Fibroblast of lung (primary cell): ENCODE measurements around the gene USP12. TPM values are rescaled to one million over a fixed set of nuclear protein-coding genes. Genes with fewer than 3 reads are reported as not detected.

Source experiments
- DNase-seq, 2 donors: peaks; one replicate each; pipeline versions ENCODE4 v3.0.0 to v3.0.0-alpha.2; 2010; ENCODE audit warnings: low read depth in 2 of 2
- H2AFZ ChIP-seq: 2 replicates; pipeline ENCODE4 v1.5.1; 2012; ENCODE audit warnings: low read length, control low read depth, inconsistent platforms
- H3K27ac ChIP-seq: 2 replicates; pipeline ENCODE4 v1.5.1; 2011; ENCODE audit warnings: low read length, control low read depth; ENCODE audit not compliant: insufficient read depth
- H3K27me3 ChIP-seq: 2 replicates; pipeline ENCODE4 v1.5.1; 2011; ENCODE audit warnings: mild to moderate bottlenecking, low read length; ENCODE audit not compliant: control insufficient read depth, insufficient read depth
- H3K36me3 ChIP-seq: 2 replicates; pipeline ENCODE4 v1.5.1; 2011; ENCODE audit warnings: low read length; ENCODE audit not compliant: control insufficient read depth, insufficient read depth
- H3K4me1 ChIP-seq: 2 replicates; pipeline ENCODE4 v1.5.1; 2011; ENCODE audit warnings: low read length; ENCODE audit not compliant: control insufficient read depth, insufficient read depth; ENCODE audit errors: extremely low read depth
- H3K4me2 ChIP-seq: 2 replicates; pipeline ENCODE4 v1.5.1; 2011; ENCODE audit warnings: low read length, control low read depth; ENCODE audit not compliant: insufficient read depth; ENCODE audit errors: extremely low read depth
- H3K4me3 ChIP-seq, 4 experiments: fragments of 200-600 bp in 1 of 4; sonication (generic) in 1 of 4; replicated peaks in 1 of 4; 2 replicates each; pipeline ENCODE4 v1.5.1; 2011 to 2016; ENCODE audit warnings: low read length in 4 of 4, low read depth in 3 of 4, mild to moderate bottlenecking in 3 of 4, control low read depth in 2 of 4, inconsistent platforms in 1 of 4, mixed read lengths in 1 of 4; ENCODE audit not compliant: insufficient read depth in 1 of 4; ENCODE audit errors: control extremely low read depth in 1 of 4
- H3K79me2 ChIP-seq: 2 replicates; pipeline ENCODE4 v1.5.1; 2012; ENCODE audit warnings: mild to moderate bottlenecking, low read length, inconsistent platforms; ENCODE audit not compliant: control insufficient read depth, insufficient read depth
- H3K9ac ChIP-seq: 2 replicates; pipeline ENCODE4 v1.5.1; 2011; ENCODE audit warnings: mild to moderate bottlenecking, low read length, control low read depth; ENCODE audit not compliant: insufficient read depth
- H3K9me3 ChIP-seq: 2 replicates; pipeline ENCODE4 v1.5.1; 2012; ENCODE audit warnings: low read depth, low read length; ENCODE audit not compliant: control insufficient read depth, insufficient read depth
- H4K20me1 ChIP-seq: 2 replicates; pipeline ENCODE4 v1.5.1; 2011; ENCODE audit warnings: low read length; ENCODE audit not compliant: control insufficient read depth, insufficient read depth; ENCODE audit errors: extremely low read depth
- EZH2 ChIP-seq: IDR thresholded peaks from 2 replicates; pipeline ENCODE4 v1.5.1; 2012; ENCODE audit warnings: low read length, control low read depth, mild to moderate bottlenecking; ENCODE audit errors: missing control alignments
- polyA plus RNA-seq, 2 donors: library from polyadenylated mRNA; depleted of rRNA in 1 of 2; stranded (reverse) in 1 of 2; unstranded in 1 of 2; fragments of >200 nt; gene quantifications; 2 replicates each; pipeline ENCODE4 v1.2.1, GENCODE V29; 2011 to 2012; ENCODE audit warnings: missing spikeins in 1 of 2
- total RNA-seq: library from RNA; depleted of rRNA; stranded (reverse); fragments of >200 nt; gene quantifications from 2 replicates; pipeline ENCODE4 v1.2.1, GENCODE V29; 2014
- TF ChIP-seq, protein P1 (sequence below), 2 donors: IDR thresholded peaks in 1 of 2; conservative IDR thresholded peaks in 1 of 2; 1 replicate in 1 of 2; 2 replicates in 1 of 2; pipeline ENCODE4 v1.5.1; 2011 to 2012; ENCODE audit warnings: low read length in 2 of 2, control low read depth in 1 of 2, inconsistent platforms in 1 of 2, low read depth in 1 of 2, mild to moderate bottlenecking in 1 of 2

USP12 gene
- total and polyA plus RNA-seq, 2 donors (not counting 1 experiment from before 2014, with no cell fraction given) = 17.3 to 36.3 TPM

- DNase-seq = no peak
- H3K9ac ChIP-seq = no peak overlapping the region
- H3K79me2 ChIP-seq = no peaks in the 10 kb centered on the region
- no peak for TF ChIP-seq EZH2
- TF ChIP-seq, protein P1, sequence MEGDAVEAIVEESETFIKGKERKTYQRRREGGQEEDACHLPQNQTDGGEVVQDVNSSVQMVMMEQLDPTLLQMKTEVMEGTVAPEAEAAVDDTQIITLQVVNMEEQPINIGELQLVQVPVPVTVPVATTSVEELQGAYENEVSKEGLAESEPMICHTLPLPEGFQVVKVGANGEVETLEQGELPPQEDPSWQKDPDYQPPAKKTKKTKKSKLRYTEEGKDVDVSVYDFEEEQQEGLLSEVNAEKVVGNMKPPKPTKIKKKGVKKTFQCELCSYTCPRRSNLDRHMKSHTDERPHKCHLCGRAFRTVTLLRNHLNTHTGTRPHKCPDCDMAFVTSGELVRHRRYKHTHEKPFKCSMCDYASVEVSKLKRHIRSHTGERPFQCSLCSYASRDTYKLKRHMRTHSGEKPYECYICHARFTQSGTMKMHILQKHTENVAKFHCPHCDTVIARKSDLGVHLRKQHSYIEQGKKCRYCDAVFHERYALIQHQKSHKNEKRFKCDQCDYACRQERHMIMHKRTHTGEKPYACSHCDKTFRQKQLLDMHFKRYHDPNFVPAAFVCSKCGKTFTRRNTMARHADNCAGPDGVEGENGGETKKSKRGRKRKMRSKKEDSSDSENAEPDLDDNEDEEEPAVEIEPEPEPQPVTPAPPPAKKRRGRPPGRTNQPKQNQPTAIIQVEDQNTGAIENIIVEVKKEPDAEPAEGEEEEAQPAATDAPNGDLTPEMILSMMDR (conservative IDR thresholded peaks at IDR 0.05 in 1 of 2, IDR thresholded peaks at IDR 0.05 in 1 of 2; ENCODE audit: low read depth in 1 of 2, low read length in 2 of 2) = no peak
- H4K20me1 ChIP-seq = no peaks in the 10 kb centered on the region
- no peaks in the 10 kb centered on the region for H3K4me1 ChIP-seq
- H2AFZ ChIP-seq = no peak overlapping the region
- no peak overlapping the region for H3K4me2 ChIP-seq
- H3K27ac ChIP-seq = no peak overlapping the region
- H3K36me3 ChIP-seq = no peaks in the 10 kb centered on the region
- H3K27me3 ChIP-seq = no peaks in the 10 kb centered on the region
- no peak overlapping the region for H3K4me3 ChIP-seq
- H3K9me3 ChIP-seq = no peaks in the 10 kb centered on the region
Measured at GRCh38 chr13:27176470-27177410, 5.1 kb upstream of the USP12 start.

DNA sequence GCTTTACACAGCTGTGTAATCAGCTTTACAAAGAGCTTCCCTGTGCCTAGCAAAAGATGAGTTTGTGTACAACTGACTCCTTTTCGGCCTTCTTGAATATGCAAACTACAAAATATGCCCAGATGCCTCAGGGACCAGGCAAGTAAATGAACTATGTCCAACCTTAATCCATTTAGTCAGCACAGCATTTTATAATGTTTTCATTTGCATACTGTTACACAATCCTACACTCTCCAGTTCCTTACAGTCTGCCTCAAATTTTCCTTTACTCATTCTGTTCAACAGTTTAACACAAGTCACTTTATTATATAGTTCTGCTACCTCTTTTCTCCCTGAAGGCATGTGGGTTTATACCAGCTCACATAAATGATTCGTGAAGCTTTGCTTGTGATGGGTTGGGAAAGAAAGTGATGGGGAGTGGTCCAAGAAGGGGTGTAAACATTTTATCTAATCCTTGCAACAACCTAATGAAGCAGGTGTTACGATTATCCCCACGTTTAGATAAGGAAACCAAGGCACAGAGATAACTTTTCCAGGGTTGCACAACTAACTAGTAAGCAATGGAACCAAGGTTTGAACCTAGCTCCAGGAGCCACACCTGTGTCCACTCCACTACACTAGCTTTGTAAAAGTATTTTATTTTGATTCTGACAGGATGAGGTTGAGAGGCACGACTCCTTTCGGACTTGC is 3.3 kb upstream of the USP12 start:
- no peak for DNase-seq
- H3K79me2 ChIP-seq = peaks cover 12% of the 10 kb centered on the region
- TF ChIP-seq, protein P1 (conservative IDR thresholded peaks at IDR 0.05 in 1 of 2, IDR thresholded peaks at IDR 0.05 in 1 of 2; ENCODE audit: low read depth in 1 of 2, low read length in 2 of 2) = no peak
- no peak for TF ChIP-seq EZH2
- no peak overlapping the region for H3K27ac ChIP-seq
- peaks cover 2% of the 10 kb centered on the region for H3K4me1 ChIP-seq
- no peak overlapping the region for H2AFZ ChIP-seq
- H3K27me3 ChIP-seq = no peaks in the 10 kb centered on the region
- no peaks in the 10 kb centered on the region for H3K9me3 ChIP-seq
- no peaks in the 10 kb centered on the region for H3K36me3 ChIP-seq
- no peak overlapping the region for H3K9ac ChIP-seq
- no peak overlapping the region for H3K4me3 ChIP-seq
- peaks cover under 1% of the 10 kb centered on the region for H4K20me1 ChIP-seq
- H3K4me2 ChIP-seq = no peak overlapping the region

- peaks cover 35% of the 10 kb centered on the region for H3K79me2 ChIP-seq
- H3K27me3 ChIP-seq = no peaks in the 10 kb centered on the region
- H2AFZ ChIP-seq = peak overlapping the region; percentile 54
- no peaks in the 10 kb centered on the region for H3K9me3 ChIP-seq
- H3K4me3 ChIP-seq = peak overlapping the region; percentile 62 to 77 (median 72)
- no peaks in the 10 kb centered on the region for H3K36me3 ChIP-seq
- peak overlapping the region; percentile 89 for H3K27ac ChIP-seq
- TF ChIP-seq, protein P1 (conservative IDR thresholded peaks at IDR 0.05 in 1 of 2, IDR thresholded peaks at IDR 0.05 in 1 of 2; ENCODE audit: low read depth in 1 of 2, low read length in 2 of 2) = no peak
- no peak for TF ChIP-seq EZH2
- H4K20me1 ChIP-seq = peaks cover 6% of the 10 kb centered on the region
- peak in 1 of 2 donors; percentile 55 for DNase-seq
- H3K9ac ChIP-seq = peak overlapping the region; percentile 75
- H3K4me2 ChIP-seq = peak overlapping the region; percentile 81
- peaks cover 7% of the 10 kb centered on the region for H3K4me1 ChIP-seq
Measured at GRCh38 chr13:27172495-27172842, 858 bp upstream of the USP12 start.
